Measurements from ENCODE around the gene S100A9. TPM values are rescaled to one million over a fixed set of nuclear protein-coding genes. Genes with fewer than 3 reads are reported as not detected.

The S100A9 gene
- total and polyA plus RNA-seq, 2 experiments from 2014 or later: not detected

DNA sequence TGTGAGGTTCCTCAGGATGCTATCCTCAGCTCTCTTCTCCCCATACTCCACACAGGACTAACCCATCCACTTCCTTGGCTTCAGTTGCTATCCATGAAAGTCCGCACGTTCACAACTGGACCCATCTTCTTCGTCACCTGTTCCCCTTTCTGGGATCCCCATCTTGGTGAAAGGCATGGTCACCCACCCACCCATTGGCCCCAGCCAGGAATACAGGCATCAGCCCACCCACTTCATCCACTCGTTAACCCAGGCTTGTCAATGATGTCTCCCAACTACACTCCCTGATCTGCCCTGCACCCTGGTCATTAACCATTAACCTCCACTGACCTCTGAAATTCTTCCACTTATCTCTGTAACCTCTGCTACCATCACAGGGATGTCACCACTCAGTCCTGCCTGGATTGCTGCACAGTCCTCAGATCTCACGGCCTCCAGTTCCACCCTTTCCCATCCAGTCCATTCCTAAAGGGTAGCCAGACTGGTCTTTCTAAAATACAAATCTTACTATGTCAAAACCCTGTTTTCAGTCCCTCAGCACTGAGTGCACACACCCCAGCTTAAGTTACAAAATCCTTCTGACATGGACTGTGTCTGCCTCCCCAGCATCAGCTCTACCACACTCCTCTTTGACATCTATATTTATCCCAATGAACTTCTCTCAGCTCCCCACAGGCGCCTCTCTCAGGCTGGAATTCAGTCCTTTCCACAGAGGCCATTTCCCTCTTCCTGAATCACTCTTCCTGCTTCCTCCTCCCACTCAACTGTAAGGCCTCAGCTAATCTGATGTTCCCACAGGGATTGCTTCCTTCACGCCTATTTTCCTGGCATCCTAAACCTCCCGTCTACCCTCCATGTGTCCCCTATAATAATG lies 19.4 kb upstream of the S100A9 start:
- TF ChIP-seq ZNF114 (CRISPR knock-in tag; IDR thresholded peaks at IDR 0.05) (no peak), CREB1 (CRISPR knock-in tag; IDR thresholded peaks at IDR 0.05; ENCODE audit: low read depth) (no peak), ZNF331 (CRISPR knock-in tag; IDR thresholded peaks at IDR 0.05; ENCODE audit: low read depth) (no peak), STAT1 (IDR thresholded peaks at IDR 0.05; ENCODE audit: unreplicated experiment) (no peak), EZH2phosphoT487 (IDR thresholded peaks at IDR 0.05; ENCODE audit: unreplicated experiment) (no peak), JUNB (IDR thresholded peaks at IDR 0.05; ENCODE audit: unreplicated experiment) (no peak), EZH2 (IDR thresholded peaks at IDR 0.05; ENCODE audit: low read depth, unreplicated experiment) (no peak), POLR2AphosphoS5 (IDR thresholded peaks at IDR 0.05; ENCODE audit: low read depth) (no peak)
- TF ChIP-seq, protein P1, sequence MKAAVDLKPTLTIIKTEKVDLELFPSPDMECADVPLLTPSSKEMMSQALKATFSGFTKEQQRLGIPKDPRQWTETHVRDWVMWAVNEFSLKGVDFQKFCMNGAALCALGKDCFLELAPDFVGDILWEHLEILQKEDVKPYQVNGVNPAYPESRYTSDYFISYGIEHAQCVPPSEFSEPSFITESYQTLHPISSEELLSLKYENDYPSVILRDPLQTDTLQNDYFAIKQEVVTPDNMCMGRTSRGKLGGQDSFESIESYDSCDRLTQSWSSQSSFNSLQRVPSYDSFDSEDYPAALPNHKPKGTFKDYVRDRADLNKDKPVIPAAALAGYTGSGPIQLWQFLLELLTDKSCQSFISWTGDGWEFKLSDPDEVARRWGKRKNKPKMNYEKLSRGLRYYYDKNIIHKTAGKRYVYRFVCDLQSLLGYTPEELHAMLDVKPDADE (IDR thresholded peaks at IDR 0.05): no peak
- TF ChIP-seq, protein P2, sequence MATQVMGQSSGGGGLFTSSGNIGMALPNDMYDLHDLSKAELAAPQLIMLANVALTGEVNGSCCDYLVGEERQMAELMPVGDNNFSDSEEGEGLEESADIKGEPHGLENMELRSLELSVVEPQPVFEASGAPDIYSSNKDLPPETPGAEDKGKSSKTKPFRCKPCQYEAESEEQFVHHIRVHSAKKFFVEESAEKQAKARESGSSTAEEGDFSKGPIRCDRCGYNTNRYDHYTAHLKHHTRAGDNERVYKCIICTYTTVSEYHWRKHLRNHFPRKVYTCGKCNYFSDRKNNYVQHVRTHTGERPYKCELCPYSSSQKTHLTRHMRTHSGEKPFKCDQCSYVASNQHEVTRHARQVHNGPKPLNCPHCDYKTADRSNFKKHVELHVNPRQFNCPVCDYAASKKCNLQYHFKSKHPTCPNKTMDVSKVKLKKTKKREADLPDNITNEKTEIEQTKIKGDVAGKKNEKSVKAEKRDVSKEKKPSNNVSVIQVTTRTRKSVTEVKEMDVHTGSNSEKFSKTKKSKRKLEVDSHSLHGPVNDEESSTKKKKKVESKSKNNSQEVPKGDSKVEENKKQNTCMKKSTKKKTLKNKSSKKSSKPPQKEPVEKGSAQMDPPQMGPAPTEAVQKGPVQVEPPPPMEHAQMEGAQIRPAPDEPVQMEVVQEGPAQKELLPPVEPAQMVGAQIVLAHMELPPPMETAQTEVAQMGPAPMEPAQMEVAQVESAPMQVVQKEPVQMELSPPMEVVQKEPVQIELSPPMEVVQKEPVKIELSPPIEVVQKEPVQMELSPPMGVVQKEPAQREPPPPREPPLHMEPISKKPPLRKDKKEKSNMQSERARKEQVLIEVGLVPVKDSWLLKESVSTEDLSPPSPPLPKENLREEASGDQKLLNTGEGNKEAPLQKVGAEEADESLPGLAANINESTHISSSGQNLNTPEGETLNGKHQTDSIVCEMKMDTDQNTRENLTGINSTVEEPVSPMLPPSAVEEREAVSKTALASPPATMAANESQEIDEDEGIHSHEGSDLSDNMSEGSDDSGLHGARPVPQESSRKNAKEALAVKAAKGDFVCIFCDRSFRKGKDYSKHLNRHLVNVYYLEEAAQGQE (IDR thresholded peaks at IDR 0.05; ENCODE audit: unreplicated experiment): no peak
- TF ChIP-seq, protein P3, sequence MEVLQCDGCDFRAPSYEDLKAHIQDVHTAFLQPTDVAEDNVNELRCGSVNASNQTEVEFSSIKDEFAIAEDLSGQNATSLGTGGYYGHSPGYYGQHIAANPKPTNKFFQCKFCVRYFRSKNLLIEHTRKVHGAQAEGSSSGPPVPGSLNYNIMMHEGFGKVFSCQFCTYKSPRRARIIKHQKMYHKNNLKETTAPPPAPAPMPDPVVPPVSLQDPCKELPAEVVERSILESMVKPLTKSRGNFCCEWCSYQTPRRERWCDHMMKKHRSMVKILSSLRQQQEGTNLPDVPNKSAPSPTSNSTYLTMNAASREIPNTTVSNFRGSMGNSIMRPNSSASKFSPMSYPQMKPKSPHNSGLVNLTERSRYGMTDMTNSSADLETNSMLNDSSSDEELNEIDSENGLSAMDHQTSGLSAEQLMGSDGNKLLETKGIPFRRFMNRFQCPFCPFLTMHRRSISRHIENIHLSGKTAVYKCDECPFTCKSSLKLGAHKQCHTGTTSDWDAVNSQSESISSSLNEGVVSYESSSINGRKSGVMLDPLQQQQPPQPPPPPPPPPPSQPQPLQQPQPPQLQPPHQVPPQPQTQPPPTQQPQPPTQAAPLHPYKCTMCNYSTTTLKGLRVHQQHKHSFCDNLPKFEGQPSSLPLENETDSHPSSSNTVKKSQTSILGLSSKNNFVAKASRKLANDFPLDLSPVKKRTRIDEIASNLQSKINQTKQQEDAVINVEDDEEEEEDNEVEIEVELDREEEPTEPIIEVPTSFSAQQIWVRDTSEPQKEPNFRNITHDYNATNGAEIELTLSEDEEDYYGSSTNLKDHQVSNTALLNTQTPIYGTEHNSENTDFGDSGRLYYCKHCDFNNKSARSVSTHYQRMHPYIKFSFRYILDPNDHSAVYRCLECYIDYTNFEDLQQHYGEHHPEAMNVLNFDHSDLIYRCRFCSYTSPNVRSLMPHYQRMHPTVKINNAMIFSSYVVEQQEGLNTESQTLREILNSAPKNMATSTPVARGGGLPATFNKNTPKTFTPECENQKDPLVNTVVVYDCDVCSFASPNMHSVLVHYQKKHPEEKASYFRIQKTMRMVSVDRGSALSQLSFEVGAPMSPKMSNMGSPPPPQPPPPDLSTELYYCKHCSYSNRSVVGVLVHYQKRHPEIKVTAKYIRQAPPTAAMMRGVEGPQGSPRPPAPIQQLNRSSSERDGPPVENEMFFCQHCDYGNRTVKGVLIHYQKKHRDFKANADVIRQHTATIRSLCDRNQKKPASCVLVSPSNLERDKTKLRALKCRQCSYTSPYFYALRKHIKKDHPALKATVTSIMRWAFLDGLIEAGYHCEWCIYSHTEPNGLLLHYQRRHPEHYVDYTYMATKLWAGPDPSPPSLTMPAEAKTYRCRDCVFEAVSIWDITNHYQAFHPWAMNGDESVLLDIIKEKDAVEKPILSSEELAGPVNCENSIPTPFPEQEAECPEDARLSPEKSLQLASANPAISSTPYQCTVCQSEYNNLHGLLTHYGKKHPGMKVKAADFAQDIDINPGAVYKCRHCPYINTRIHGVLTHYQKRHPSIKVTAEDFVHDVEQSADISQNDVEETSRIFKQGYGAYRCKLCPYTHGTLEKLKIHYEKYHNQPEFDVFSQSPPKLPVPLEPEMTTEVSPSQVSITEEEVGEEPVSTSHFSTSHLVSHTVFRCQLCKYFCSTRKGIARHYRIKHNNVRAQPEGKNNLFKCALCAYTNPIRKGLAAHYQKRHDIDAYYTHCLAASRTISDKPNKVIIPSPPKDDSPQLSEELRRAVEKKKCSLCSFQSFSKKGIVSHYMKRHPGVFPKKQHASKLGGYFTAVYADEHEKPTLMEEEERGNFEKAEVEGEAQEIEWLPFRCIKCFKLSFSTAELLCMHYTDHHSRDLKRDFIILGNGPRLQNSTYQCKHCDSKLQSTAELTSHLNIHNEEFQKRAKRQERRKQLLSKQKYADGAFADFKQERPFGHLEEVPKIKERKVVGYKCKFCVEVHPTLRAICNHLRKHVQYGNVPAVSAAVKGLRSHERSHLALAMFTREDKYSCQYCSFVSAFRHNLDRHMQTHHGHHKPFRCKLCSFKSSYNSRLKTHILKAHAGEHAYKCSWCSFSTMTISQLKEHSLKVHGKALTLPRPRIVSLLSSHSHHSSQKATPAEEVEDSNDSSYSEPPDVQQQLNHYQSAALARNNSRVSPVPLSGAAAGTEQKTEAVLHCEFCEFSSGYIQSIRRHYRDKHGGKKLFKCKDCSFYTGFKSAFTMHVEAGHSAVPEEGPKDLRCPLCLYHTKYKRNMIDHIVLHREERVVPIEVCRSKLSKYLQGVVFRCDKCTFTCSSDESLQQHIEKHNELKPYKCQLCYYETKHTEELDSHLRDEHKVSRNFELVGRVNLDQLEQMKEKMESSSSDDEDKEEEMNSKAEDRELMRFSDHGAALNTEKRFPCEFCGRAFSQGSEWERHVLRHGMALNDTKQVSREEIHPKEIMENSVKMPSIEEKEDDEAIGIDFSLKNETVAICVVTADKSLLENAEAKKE (CRISPR knock-in tag; IDR thresholded peaks at IDR 0.05): no peak
- TF ChIP-seq, protein P4, sequence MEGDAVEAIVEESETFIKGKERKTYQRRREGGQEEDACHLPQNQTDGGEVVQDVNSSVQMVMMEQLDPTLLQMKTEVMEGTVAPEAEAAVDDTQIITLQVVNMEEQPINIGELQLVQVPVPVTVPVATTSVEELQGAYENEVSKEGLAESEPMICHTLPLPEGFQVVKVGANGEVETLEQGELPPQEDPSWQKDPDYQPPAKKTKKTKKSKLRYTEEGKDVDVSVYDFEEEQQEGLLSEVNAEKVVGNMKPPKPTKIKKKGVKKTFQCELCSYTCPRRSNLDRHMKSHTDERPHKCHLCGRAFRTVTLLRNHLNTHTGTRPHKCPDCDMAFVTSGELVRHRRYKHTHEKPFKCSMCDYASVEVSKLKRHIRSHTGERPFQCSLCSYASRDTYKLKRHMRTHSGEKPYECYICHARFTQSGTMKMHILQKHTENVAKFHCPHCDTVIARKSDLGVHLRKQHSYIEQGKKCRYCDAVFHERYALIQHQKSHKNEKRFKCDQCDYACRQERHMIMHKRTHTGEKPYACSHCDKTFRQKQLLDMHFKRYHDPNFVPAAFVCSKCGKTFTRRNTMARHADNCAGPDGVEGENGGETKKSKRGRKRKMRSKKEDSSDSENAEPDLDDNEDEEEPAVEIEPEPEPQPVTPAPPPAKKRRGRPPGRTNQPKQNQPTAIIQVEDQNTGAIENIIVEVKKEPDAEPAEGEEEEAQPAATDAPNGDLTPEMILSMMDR (conservative IDR thresholded peaks at IDR 0.05; ENCODE audit: low read depth in 2 of 2): no peak
- Mint-ChIP-seq H3K36me3 (ENCODE audit: low read depth) (no peaks in the 10 kb centered on the region), H3K9me3 (no peaks in the 10 kb centered on the region), H3K27ac (no peak overlapping the region), H3K4me1 (no peaks in the 10 kb centered on the region; the same call in 2 of the 3 replicates), H3K27me3 (ENCODE audit: insufficient read depth, low read depth, poor library complexity) (peaks cover 7% of the 10 kb centered on the region), H3K4me3 (no peak overlapping the region)
- H3F3A ChIP-seq (replicated peaks; ENCODE audit: low read depth): no peaks in the 10 kb centered on the region
- no peak overlapping the region for H3K27ac ChIP-seq (ENCODE audit: low read depth)
- no peak overlapping the region for H3K4me2 ChIP-seq
- no peaks in the 10 kb centered on the region for H3K79me2 ChIP-seq (replicated peaks; ENCODE audit: insufficient read depth)
- H3K4me3 ChIP-seq: no peak overlapping the region
- peaks cover 22% of the 10 kb centered on the region for H3K9me2 ChIP-seq (ENCODE audit: insufficient read depth)
- no peak overlapping the region for H2AFZ ChIP-seq
- DNase-seq (ENCODE audit: low spot score): no peak
- H3K4me1 ChIP-seq (ENCODE audit: insufficient read depth): no peaks in the 10 kb centered on the region
- no peaks in the 10 kb centered on the region for H3K27me3 ChIP-seq (ENCODE audit: insufficient read depth)
- no peaks in the 10 kb centered on the region for H4K20me1 ChIP-seq (replicated peaks; ENCODE audit: insufficient read depth)
- ATAC-seq: no peak
- H3K36me3 ChIP-seq (ENCODE audit: insufficient read depth): no peaks in the 10 kb centered on the region
